SK-N-MC (cell line): ENCODE results near the gene PNO1.
"Not testable (repeated sequence)": the region's sequence is repeated elsewhere in the genome, so short reads cannot be mapped to it uniquely, and the experiment has no call there.

Source experiments
- EZH2 ChIP-seq: fragments of 200-600 bp; sonication (generic); IDR thresholded peaks from one replicate; pipeline ENCODE4 v1.6.1; 2017; ENCODE audit warnings: antibody characterized with exemption
- FOXP2 ChIP-seq: optimal IDR thresholded peaks from 2 replicates; pipeline ENCODE3; 2011; ENCODE audit warnings: mild to moderate bottlenecking, moderate library complexity; ENCODE audit not compliant: insufficient read depth; ENCODE audit errors: extremely low read length, control extremely low read depth
- POLR2AphosphoS5 ChIP-seq: IDR thresholded peaks from 2 replicates; pipeline ENCODE4 v1.6.1; 2012; ENCODE audit warnings: mild to moderate bottlenecking, low read depth, low read length, borderline replicate concordance

GRCh38 chr2:68117922-68118321 lies 39.8 kb upstream of the PNO1 start:
- TF ChIP-seq EZH2, POLR2AphosphoS5, FOXP2: not testable (repeated sequence)
